Hematopoietic multipotent progenitor cell (in vitro differentiated cells): ENCODE results near the gene PRPF19. TPM values are rescaled to one million over a fixed set of nuclear protein-coding genes. Genes with fewer than 3 reads are reported as not detected.

Source experiments
- DNase-seq, 3 donors: peaks; one replicate each; pipeline ENCODE4 v3.0.0-alpha.2; 2011 to 2015; ENCODE audit warnings: low read depth in 2 of 3, low spot score in 2 of 3
- total RNA-seq: library from RNA; depleted of rRNA; stranded (reverse); fragments of >200 nt; gene quantifications from one replicate; pipeline ENCODE4 v1.2.3, GENCODE V29; 2012

PRPF19 gene
- total RNA-seq, 1 donor, result 132 TPM

GRCh38 chr11:60847281-60847680 lies 59.1 kb downstream of the PRPF19 start:
- DNase-seq, result no peak

DNA sequence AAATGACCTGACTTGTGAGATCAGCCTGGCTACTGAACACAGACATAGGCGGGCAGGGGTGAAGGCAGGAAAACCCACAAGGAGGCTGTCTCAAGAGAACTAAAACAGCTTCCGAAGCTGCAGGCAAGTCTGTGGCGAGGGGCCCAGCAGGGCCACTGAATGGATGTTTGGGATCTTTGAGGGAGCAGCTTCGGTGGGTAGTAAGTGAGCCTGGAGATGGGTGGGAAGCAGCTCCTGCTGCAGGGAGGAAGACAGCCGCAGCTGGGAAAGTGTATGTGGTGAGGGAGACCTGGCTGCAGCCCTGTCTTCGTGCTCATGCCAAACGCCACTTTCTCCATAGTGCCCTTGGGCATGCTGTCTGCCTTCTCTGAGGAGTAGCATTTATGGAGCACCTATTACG lies 61.0 kb downstream of the PRPF19 start:
- no peak for DNase-seq

GRCh38 chr11:60844870-60845221 lies 61.5 kb downstream of the PRPF19 start:
- DNase-seq, result no peak

DNA sequence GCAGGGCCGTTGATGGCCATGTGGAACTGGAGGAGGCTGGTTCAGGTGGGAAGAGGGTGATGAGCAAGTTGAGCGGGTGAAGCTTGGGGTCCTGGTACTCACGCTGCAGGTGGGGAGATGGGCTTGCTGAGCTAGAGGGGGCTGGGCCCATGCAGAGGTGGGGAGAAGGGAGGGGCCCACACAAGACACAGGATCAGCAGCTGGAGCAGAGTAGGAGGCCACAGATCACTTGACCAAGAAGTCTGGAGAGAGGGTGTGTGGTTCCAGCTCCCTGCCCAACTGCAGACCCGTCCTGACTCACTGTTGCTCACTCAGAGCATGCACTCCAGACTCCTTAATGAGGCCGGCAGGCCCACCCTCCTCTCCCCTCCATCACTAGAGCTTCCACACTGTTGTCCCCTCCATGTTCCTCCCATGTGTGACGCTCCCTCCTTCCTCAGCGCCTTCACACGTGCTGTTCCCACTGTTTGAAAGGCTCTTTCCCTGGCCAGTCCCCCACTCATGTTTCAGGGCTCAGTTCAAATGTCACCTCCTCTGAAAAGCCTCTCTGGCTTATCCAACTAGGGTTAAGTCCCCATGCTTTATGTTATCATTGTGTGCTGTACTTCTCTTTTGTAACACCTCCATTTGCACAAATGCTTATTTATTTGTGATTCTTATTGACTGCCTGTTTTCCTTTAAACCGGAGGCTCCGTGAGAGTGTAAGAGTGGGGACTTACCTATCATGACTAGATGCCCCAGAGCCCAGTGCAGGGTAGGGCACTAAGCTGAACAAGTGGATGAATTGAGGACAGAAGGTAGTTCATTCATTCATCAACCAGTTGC lies 62.1 kb downstream of the PRPF19 start:
- DNase-seq, result no peak

DNA sequence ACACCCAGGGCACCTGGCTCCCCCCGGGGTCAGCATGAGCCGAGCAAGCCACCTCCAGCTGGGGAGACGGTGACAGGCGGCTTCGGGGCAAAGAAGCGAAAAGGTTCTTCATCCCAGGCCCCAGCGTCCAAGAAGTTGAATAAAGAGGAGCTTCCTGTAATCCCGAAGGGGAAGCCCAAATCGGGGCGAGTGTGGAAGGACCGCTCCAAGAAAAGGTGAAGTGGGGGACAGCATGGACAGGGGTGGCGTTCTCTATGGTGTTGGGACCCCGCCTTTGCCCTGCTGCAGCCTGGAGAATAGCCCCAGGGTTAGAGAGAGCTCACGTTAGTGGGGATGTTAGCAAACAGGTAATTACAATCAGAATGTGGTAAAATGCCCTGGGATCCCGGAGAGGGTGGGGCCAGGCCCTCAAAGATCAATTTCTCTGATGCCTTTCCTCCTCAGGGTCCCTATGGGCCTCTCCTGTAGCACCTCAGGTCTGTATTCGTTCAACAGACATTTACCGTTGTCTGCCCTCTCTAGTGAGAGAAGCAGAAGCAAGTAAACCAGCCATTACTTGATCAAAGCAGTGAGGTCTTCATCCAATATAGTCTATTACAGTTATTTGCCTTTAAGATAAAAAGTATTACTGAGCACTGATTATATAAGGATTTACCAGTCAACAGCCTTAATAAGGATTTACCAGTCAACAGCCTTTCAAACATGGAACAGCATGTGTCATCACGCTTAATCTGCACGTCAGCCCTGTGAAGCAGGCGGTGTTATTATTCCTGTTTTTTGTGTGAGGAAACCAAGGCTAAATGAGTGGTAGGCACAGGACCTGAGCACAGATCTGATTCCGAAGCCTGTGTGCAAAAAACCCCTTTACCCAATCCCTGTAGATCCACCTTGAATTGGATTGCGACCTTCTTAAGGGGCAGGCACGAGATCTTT lies 63.5 kb downstream of the PRPF19 start:
- no peak for DNase-seq

- DNase-seq, result peak; percentile 96 to 100 (median 96)
These were observed 64.4 kb downstream of the PRPF19 start, which contains the start of gene CCDC86 for GRCh38 chr11:60841797-60842667. CCDC86 (plus strand) TSS chr11:60842113; CDS start chr11:60842125, 12 bp downstream.

Other genes with a start within 250 kb of the PRPF19 start
- gene MS4A8, start 207.0 kb downstream of the PRPF19 start, total RNA-seq, result not detected
- gene MS4A18, start 181.9 kb downstream of the PRPF19 start, total RNA-seq, result not detected
- gene MS4A15, start 149.7 kb downstream of the PRPF19 start, total RNA-seq, result not detected
- gene MS4A10, start 121.3 kb downstream of the PRPF19 start, total RNA-seq, result not detected
- gene CCDC86, start 64.5 kb downstream of the PRPF19 start, total RNA-seq, result 12.9 TPM
- gene PTGDR2, start 50.6 kb downstream of the PRPF19 start, total RNA-seq, result 12.4 TPM
- not detected for gene ZP1, start 39.0 kb downstream of the PRPF19 start, total RNA-seq
- 40.4 TPM for gene TMEM109, start 7.6 kb upstream of the PRPF19 start, total RNA-seq
- gene TMEM132A, start 17.9 kb upstream of the PRPF19 start, total RNA-seq, result under 0.01 TPM
- 1.6 TPM for gene SLC15A3, start 45.6 kb upstream of the PRPF19 start, total RNA-seq
- 1.3 TPM for gene CD6, start 65.1 kb upstream of the PRPF19 start, total RNA-seq
- gene CD5, start 195.9 kb upstream of the PRPF19 start, total RNA-seq, result 0.54 TPM